ENCODE results near the gene EMILIN2. TPM values are rescaled to one million over a fixed set of nuclear protein-coding genes. Genes with fewer than 3 reads are reported as not detected.

EMILIN2 gene
- total and polyA plus RNA-seq, 2 donors from 2014 or later = 4.3 to 24.0 TPM

DNA sequence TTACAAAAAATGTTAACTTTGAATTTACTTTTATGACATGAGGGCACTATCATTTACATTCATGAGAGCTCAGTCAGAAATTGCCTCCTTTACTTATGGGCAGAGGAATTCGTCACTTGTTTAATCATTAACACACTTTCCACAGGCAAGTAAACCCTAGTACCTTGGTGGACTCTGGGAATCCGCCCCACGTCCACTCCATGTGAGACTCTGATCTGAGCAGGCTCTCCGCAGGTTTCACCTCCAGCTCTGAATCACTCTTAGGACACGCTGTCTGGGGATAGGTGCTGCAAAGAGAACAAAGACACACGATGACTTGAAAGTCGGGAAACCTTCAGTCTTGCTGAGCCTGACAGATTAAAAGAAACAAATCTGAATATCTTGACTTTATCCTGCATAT lies 92.5 kb downstream of the EMILIN2 start:
- TF ChIP-seq CTCF (IDR thresholded peaks at IDR 0.05; ENCODE audit: borderline replicate concordance, extremely low read depth, insufficient read depth) = no peak
- Histone ChIP-seq H3K36me3 (ENCODE audit: control insufficient read depth in 2 of 3, insufficient read depth in 3 of 3, low read length in 3 of 3) (peaks cover 2 to 5% (median 3%) of the 10 kb centered on the region in 3 donors), H3K9me3 (ENCODE audit: control insufficient read depth in 2 of 3, insufficient read depth in 1 of 3, low read length in 3 of 3) (no peaks in the 10 kb centered on the region), H3K4me3 (ENCODE audit: low read length in 3 of 3) (no peak overlapping the region), H3K4me1 (ENCODE audit: control insufficient read depth in 2 of 3, insufficient read depth in 2 of 3, low read depth in 1 of 3, low read length in 3 of 3) (peaks cover 0 to 10% (median 2%) of the 10 kb centered on the region in 3 donors), H3K27me3 (ENCODE audit: control insufficient read depth, insufficient read depth, low read length) (no peaks in the 10 kb centered on the region), H3K27ac (ENCODE audit: low read depth in 2 of 2, low read length in 2 of 2) (no peak overlapping the region), H3K9ac (ENCODE audit: low read length in 3 of 3) (no peak overlapping the region)
- peak; percentile 53 to 86 (median 82) for DNase-seq
- FAIRE-seq = peak; percentile 94
- intact Hi-C loops (cut with DNase I) = loop anchor here (10.0 kb wide), 3 partner anchors 45 to 305 kb away; partner anchors contain the start of gene MYL12A

GRCh38 chr18:2948038-2948437 lies 101.2 kb downstream of the EMILIN2 start:
- no peak for FAIRE-seq
- no peaks in the 10 kb centered on the region for H3K27me3 ChIP-seq (ENCODE audit: control insufficient read depth, insufficient read depth, low read length)
- no peak overlapping the region for H3K4me3 ChIP-seq (ENCODE audit: low read length in 3 of 3)
- no peak overlapping the region for H3K9ac ChIP-seq (ENCODE audit: low read length in 3 of 3)
- peak in 3 of 5 donors; percentile 41 to 72 (median 63) for DNase-seq
- intact Hi-C loops (cut with DNase I) = no loop called here
- no peak overlapping the region for H3K27ac ChIP-seq (ENCODE audit: low read depth in 2 of 2, low read length in 2 of 2)
- H3K36me3 ChIP-seq (ENCODE audit: control insufficient read depth in 2 of 3, insufficient read depth in 3 of 3, low read length in 3 of 3) = peaks cover 3 to 32% (median 16%) of the 10 kb centered on the region in 3 donors
- peak; percentile 33 for TF ChIP-seq CTCF (IDR thresholded peaks at IDR 0.05; ENCODE audit: borderline replicate concordance, extremely low read depth, insufficient read depth)
- H3K9me3 ChIP-seq (ENCODE audit: control insufficient read depth in 2 of 3, insufficient read depth in 1 of 3, low read length in 3 of 3) = no peaks in the 10 kb centered on the region
- peaks cover 0 to 2% (median 0%) of the 10 kb centered on the region in 3 donors for H3K4me1 ChIP-seq (ENCODE audit: control insufficient read depth in 2 of 3, insufficient read depth in 2 of 3, low read depth in 1 of 3, low read length in 3 of 3)

- no peak overlapping the region for H3K27ac ChIP-seq (ENCODE audit: low read depth in 2 of 2, low read length in 2 of 2)
- intact Hi-C loops (cut with DNase I) = no loop called here
- peaks cover 7 to 39% (median 19%) of the 10 kb centered on the region in 3 donors for H3K36me3 ChIP-seq (ENCODE audit: control insufficient read depth in 2 of 3, insufficient read depth in 3 of 3, low read length in 3 of 3)
- H3K9ac ChIP-seq (ENCODE audit: low read length in 3 of 3) = no peak overlapping the region
- DNase-seq (no peak), FAIRE-seq (no peak)
- H3K27me3 ChIP-seq (ENCODE audit: control insufficient read depth, insufficient read depth, low read length) = no peaks in the 10 kb centered on the region
- no peaks in the 10 kb centered on the region for H3K9me3 ChIP-seq (ENCODE audit: control insufficient read depth in 2 of 3, insufficient read depth in 1 of 3, low read length in 3 of 3)
- H3K4me3 ChIP-seq (ENCODE audit: low read length in 3 of 3) = no peak overlapping the region
- H3K4me1 ChIP-seq (ENCODE audit: control insufficient read depth in 2 of 3, insufficient read depth in 2 of 3, low read depth in 1 of 3, low read length in 3 of 3) = peaks cover 0 to 2% (median 0%) of the 10 kb centered on the region in 3 donors
- TF ChIP-seq CTCF (IDR thresholded peaks at IDR 0.05; ENCODE audit: borderline replicate concordance, extremely low read depth, insufficient read depth) = no peak
Observed at GRCh38 chr18:2952605-2953004, 105.8 kb downstream of the EMILIN2 start.
